Left renal cortex interstitium (tissue), 4 donors: Measurements from ENCODE around the gene SCD5. TPM values are rescaled to one million over a fixed set of nuclear protein-coding genes. Genes with fewer than 3 reads are reported as not detected.

Source experiments
- DNase-seq, 4 donors: peaks; one replicate each; pipeline ENCODE4 v3.0.0-alpha.2; 2013; ENCODE audit warnings: low read depth in 4 of 4, low spot score in 2 of 4, missing footprints in 1 of 4
- polyA plus RNA-seq, 4 donors: library from polyadenylated mRNA; unstranded; fragments of 120-200 nt; gene quantifications; one replicate each; pipeline ENCODE4 v1.2.1, GENCODE V29; 2013; ENCODE audit not compliant: insufficient read length in 4 of 4

SCD5 gene
- polyA plus RNA-seq, 4 donors = 30.4 to 47.9 (median 39.6) TPM

DNA sequence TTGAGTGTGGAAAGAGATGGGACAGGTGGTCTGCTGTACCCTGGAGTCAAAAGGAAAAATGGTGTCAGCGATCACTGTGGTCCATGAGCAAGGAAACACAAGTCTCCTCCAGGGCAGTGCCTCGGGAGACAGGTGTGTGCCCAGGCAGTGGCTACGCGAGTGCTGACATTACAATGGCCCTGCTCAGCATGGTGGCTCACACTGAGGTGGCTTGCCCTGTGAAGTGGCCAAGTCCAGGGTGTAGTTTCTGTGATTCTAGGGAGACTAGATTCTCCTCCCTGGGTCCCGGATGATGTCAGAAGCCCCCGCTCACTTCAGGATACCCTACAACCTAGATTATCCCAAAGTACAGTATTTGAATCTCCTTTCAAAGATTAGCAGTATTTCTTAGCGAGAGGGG lies 192.0 kb downstream of the SCD5 start:
- DNase-seq = no peak

DNA sequence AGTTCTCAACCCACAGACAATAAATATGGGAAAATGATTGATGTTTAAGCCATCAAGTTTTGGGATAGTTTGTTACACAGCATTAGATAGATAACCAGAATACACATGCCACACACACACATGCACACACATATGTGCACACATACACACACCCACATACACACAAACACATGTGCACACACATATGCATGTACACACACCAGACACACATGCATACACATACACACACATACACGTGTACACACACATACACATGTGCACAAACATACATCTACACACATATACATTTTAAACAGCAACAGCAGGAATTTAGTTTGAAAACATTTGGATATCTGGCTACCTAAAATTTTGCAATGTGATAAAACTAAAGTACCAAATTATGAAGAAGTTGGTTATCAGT lies 194.1 kb downstream of the SCD5 start:
- no peak for DNase-seq

DNA sequence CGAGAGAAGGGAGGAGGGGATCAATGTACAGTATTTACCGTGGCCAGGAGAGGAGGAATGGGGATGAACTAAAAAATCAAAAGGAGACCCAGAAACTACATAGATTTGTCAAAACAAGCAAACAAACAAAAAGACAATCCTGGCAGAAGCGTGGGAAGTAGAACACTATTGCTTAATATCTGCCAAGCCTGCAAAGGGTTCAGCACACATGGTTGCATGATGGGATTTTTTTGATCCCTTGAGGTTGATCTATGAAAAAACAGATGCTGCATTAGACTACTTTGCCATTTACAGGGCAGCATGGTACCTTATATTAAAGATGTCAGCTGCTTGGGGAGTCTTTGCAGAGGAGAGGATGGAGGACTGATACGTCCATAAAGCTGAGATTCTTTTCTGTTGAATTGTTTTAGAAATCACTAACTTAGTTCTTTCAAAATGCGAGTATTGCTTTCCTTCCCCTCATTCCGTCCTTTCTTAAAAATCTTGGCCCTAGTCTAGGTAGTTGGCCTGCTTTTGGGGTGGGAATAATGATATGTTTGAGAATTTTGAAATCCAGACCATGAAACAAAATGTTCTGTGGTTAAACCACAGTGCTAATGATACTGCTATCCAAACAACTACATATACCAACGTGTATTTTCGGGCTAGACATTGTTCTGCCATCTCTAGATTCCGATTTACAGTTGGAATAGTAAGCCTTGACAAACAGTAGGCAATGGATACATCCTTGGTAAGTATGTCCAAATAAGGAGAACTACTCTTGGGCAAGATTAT lies 197.2 kb downstream of the SCD5 start:
- no peak for DNase-seq

DNA sequence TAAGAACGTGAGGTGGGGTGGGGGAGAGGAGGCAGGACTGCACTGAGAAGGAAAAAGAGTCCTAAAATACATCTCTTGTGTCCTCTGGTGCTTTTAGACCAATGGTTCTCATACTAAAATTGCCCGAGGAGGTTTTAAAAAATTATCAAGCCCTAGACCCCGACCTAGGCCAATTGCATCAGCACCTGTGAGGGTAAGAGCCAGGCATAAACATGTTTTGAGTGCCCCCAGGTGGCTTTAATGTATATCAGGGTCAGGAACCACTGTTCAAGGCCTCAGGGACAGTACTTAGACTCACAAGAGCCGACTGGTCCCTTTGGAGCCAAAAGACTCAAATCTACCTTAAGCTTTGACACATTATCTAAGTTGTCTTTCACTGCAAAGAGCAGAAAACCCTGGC lies 199.3 kb downstream of the SCD5 start:
- no peak for DNase-seq

DNA sequence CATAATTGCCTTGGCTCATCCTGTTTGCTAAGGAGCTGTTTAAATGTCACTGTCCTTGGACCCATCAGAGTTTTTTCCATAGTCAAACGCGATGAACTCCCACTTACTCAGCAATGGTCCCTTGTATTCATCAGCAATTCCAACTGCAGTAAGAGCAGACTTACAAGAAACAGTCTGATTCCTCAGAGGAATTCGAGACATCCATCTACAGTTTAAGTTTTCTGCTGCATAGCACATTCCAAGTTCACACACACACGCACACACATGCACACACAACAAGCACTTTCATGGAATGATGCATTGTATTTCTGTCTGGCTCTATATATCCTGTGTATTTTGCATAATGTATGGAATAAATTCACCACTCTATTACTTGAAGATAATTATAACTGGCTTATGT lies 204.1 kb downstream of the SCD5 start:
- no peak for DNase-seq

DNA sequence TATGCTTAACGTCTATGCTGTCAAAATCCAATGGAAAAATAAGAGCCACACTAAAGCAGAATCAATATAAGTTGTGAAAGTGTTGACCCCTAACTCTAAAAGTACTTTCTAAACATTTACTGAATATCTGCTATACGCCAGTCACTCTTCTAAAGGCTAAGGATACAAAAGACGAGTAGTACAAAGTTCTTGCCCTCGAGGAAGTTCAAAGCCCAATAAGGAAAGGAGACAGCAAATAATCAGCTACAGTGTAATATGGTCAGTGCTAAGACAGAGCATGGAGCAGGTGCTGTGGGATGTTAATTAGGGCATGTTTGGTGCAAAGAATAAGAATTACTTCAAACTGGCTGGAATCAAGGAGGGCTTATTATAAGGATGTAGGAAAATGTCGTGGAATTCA lies 205.2 kb downstream of the SCD5 start:
- DNase-seq = no peak

DNA sequence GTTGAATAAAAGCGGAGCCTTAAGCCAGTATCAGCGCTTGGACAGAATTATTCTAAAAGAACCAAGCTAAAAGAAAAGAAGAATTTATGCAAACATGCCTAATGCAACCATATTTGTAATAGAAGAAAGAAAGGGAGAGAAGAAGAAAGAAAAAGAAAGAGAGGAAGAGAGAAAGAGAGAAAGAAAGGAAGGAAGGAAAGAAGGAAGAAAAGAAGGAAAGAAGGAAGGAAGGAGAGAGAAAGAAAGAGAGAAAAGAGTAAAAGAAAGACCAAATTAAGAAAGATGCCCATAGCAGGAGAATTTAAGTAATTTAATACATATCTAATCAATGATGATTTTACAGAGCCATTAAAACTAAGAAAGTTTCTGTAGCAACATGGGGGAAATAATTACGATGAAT lies 206.0 kb downstream of the SCD5 start:
- no peak for DNase-seq

DNA sequence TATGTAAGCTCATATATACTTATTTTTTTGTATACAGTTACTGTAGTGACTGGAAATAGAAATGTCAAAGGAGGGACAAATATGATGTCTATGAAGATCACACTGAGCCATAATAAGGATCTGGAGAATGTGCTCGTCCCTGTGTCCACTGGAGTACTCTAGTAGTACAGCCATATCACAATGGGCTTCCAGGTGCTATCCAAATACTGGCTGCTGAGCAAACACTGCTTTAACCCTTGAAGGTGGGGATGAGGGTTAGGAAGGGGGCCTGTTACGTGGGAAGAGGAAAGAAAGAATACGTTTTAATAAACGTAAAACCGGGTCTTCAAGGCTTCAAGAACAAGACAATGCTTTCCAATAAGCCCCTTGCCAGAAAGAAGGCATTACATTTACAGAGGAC lies 207.0 kb downstream of the SCD5 start:
- no peak for DNase-seq

DNA sequence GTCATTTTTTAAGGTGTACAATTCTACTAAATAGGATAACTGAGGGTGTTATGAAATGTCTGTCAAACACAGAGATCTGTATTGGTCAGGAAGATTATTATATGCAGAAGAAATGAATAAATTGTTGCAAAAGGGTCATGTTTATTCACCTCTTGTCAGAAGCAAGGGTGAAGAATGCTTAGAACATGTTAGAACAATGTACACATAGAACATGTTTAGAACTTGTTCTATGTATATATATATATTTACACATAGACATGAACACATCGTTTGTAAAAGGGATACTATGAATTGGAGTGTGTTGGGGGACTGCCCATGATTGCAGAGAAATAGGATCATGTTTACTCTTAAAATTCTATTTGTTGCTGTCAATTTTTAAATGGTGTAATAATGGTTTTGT lies 208.8 kb downstream of the SCD5 start:
- no peak for DNase-seq

DNA sequence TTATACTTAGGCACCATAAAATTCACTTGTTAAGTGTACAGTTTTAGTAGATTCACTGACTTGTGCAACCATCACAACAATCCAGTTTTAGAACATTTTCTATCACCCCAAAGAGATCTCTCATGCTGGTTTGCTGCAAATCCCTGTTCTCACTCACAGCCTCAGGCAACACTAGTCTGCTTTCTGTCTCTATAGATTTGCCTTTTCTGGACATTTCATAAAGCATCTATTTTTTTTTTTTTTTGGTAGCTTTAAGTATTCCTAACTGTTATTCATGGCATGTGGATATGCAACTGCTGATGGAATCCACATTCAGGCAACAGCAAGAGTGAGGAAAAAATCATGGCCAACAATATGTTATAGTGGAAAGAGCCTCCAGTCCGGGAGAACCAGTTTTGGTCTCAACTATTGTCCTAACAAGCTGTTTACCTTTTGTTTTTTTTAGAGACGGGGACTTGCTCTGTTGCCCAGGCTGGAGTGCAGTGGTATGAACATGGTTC lies 209.8 kb downstream of the SCD5 start:
- DNase-seq = no peak

DNA sequence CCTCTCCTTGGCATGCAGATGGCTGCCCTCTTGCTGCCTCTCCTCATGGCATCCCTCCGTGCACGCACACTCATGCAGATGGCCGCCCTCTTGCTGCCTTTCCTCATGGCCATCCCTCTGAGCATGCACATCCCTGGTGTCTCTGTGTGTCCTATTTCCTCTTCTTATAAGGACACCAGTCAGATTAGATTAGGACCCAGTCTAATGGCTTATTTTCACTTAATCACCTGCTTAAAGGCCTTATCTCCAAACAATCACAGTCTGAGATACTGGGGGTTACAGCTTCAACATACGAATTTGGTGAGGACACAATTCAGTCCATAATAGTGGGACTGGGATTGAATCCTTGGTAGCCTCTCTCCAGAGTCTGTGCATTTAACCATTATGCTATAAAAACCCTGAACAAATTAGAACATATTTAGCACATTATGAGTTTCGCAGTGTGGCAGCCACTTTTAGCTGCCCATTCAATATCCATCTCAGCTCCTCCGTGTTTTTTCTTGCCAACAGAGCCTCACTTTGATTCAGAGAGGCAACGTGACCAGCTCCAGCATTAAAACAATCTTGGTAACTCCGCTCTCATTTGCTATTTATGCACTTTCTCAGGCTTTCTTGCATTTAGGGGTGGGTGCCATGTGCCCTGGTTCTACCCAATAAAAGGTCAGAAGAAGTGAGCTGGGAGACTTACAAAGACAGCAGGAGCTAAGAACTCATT lies 210.6 kb downstream of the SCD5 start:
- DNase-seq = no peak

DNA sequence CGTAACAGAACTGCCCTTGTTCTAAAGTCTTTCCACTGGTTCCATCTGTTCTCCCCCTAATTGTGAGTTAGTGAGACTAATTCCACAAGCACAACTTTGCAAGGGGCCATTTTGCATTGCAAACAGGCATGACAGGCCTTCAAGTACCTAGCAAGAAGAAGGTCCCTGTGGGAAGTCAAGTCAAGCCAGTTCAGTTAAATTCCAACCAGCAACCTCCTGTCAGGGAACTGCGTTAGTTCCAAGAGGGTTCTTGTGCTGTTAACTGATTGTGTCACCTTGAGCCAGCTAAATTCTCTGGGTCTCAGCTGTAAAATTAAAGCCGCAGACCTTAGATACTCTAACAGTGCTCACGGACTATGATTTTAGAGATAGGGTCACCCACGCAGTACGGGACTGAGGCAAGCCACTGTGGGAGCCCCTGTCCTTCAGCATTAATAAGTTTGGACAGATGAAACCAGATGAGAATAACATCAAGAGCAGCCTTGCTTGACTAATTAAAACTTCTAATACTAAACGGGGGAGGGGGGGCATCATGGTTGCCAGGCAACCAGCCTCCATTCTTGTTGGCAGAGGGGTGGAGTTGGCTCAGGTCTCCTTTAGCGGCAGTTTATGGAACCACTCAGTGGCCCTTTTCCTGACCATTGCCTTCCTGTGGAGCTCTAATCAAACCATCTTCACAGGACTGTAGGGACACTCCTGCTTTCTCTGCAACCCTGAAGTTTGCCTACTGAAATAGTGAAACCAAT lies 212.7 kb downstream of the SCD5 start:
- no peak for DNase-seq

DNA sequence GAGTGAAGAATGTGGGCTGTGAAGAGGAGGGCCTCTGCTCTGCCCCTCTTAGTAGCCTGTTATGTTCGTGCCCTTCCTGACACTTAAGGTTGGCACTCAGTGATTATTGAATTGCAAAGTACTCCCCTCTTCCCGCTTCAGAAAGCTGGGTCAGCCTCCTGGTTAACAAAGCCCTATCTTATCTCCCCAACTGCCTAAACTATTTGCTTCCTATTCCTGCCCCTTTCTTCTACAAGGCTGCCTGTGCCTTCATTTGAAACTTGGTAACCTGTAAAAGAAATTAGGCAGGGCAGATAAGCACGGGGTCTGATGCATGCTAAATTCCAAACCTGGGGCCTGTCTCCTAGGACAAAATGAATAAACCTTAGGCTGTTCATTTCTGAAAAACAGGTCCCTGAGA lies 213.7 kb downstream of the SCD5 start:
- DNase-seq = no peak

DNA sequence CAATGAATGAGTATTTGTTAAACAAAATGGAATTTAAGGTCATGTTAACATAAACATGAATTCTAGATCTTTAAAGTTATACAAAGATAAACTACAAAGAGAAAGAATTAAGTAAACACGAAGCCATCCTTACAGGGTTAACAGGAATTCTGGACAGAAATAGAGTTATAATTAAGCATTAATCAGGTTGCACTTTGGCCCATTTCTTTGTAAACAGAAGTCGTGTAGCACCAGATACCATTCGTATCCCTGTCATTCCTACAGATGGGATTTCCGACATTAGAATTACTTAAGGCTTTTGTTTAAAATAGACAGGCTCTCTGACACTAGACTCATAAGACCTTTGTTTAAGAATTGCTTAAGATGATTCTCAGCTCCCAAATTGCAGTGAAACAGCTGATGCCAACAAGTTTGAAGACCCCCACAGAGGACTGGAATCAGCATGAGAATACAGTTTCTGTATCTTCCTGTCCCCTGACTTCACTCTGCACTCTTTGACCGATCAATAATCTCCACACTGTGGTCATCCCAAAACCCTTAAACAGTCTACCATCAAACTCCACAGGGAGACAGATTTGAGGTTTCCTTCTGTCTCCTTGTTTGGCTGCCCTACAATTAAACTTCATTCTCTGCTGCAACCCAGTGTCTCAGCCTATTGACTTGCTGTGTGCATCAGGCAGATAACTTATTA lies 214.6 kb downstream of the SCD5 start:
- no peak for DNase-seq

DNA sequence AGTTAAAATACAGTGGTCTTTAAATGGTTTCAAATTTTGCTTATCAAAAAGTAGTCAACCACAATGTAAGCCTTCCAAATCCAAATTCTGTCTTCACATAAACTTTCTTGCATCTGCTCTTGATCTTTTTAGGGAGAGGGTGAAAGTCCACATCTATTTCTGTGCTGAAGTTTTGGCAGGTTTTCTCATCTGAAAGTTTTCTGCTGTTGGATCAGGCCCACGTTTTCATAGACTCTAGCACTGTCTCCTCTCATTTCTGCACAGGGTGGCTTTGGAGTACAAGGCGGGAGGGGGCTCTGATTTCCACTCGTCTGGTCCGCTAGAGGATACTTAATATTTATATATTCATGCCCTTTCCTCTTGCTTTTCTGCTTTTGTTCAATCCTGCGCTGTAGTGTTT lies 218.7 kb downstream of the SCD5 start:
- DNase-seq = no peak

Other genes starting within 250 kb of the SCD5 start
- 10 to 100 TPM; 20.4 to 28.1 (median 26.9) TPM for gene TMEM150C, start 236.8 kb downstream of the SCD5 start, polyA plus RNA-seq
- gene SEC31A, start 92.4 kb upstream of the SCD5 start, polyA plus RNA-seq = 100 to 1,000 TPM; 214 to 273 (median 230) TPM
- 10 to 100 TPM in 3 of 4 donors, 1 to 10 TPM in 1; 9.0 to 13.7 (median 11.3) TPM for gene THAP9, start 101.9 kb upstream of the SCD5 start, polyA plus RNA-seq
- 10 to 100 TPM; 14.4 to 17.7 (median 15.1) TPM for gene LIN54, start 212.0 kb upstream of the SCD5 start, polyA plus RNA-seq
- gene COPS4, start 236.4 kb upstream of the SCD5 start, polyA plus RNA-seq = 10 to 100 TPM; 70.1 to 99.0 (median 81.9) TPM